IPS-NIHi11 (cell line): ENCODE measurements around the gene PTPRN.

Experiments
- DNase-seq: peaks from one replicate; pipeline ENCODE4 v3.0.0; 2012; ENCODE audit warnings: mixed read lengths, low spot score

PTPRN gene

DNA sequence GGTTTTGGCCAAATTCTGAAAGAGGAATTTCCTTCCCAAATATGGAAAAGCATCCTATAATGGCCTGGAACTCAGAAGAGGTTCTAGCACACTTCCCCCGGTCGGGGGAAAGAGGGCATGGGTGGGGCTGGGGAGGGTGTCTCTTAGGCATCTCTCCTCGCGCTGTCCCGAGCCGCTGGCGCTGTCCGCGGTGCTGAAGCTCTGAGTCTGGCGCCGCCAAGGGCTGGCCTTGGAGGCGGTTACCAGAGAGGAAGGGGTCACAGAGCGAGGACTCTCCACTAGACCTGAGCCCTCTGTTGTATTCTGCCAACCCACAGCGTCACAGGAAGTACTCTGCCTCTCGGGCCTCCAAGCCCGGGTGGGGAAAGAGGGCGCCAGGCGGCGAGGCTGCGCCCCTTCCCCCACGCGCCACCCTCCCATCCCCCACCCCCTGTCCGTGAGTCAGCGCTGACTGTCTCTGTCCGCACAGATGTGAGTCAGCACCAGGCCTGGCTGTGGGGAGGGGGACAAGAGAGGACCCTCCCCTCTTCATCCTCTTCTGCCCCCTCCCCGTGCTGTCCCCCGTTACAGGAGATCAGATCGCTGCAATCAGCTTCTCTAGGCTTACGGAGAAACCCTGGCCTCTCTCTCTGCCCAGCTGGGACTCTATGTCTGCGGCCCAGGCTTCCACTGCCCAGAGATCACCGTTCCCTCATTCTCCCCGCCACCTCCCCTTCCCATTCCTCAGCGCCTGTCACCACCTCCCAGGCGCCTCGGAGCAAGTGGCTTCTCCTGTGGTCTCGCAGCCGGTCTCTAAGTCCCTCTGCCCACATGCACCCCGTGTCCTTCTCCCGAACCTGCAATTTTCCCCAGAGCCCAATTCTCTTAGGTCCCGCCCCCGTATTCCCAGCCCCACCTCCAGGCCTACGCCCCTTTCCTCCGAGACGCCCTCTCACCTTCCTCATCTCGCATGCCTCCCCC, 779 bp downstream of the PTPRN start:
- peak; percentile 89 for DNase-seq

DNA sequence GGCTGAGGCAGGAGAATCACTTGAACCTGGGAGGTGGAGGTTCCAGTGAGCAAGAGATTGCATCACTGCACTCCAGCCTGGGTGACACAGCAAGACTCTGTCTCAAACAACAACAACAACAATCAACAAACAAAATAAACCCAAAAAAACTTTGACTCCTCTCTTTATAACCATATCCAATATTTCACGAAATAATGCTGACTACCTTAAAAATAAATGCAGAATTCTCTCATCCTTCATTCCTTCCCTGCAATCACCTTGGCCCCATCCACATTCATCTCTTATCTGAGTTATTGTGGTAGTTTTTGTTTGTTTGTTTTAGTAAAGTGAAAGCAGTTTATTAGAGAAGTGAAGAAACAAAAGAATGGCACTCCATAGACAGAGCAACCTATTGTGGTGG, 3.2 kb downstream of the PTPRN start:
- no peak for DNase-seq

DNA sequence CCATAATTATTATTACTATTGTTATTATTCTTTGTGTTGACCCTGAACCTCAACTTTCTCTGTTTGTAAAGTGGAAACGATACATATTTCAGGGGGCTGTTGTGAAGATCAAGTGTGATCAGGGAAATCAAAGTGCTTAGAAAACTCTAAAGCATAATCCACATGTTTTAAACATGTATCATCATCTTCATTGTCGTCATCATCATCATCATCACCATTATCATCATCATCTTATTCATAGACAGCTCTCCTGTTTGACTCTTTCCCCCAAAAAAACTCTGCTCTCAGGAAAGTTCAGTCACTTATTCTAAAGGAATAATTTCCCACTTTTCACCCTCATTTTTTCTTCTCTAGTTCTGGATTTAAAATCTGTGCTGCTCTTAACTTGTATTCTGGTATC, 5.0 kb downstream of the PTPRN start:
- no peak for DNase-seq

DNA sequence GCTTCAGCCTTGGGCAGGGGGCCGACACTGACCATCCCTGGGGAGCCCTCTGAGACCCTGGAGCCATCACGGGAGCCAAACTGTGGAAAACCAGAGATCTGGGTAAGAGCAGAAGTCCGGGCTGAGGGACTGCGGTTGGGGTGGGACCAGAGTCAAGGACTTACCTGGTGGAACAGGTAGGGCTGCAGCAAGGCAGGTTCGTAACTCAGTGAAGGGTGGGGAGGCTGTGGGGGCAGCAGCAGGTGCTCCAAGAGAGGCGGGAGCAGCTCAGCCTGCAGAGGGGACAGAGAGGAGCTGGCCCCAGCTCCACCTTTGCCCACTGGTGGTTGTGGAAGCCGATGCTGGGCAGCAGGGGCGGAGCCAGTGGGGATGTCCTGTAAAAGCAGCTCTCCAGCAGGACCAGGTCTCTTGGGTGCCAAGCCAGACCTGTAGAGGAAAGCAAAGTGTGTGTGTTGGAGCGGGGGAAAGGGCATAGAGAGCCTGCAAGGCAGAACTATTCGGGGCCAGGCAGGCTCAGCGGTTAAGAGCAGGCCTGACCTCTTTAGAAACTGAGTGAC, 6.7 kb downstream of the PTPRN start:
- no peak for DNase-seq

DNA sequence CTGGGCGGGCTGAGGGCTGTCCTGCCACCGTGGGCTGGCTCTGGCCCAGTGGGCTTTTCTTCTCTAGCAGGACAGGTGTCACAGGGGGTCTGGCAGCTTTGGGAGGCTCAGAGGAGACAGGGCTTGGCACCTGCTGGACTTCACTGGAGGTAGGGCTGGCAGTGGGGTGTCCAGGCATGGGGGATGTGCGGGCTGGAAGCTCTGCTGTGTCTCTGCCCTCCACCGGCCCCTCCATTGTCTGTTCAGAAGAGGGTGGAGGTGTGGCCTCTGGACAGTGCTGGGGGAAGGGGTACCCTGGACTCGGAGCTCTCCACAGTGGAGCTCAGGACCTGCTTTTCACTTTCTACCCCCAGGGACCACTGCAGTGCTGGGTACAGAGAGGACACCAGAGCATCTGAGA, 9.2 kb downstream of the PTPRN start:
- DNase-seq = no peak

DNA sequence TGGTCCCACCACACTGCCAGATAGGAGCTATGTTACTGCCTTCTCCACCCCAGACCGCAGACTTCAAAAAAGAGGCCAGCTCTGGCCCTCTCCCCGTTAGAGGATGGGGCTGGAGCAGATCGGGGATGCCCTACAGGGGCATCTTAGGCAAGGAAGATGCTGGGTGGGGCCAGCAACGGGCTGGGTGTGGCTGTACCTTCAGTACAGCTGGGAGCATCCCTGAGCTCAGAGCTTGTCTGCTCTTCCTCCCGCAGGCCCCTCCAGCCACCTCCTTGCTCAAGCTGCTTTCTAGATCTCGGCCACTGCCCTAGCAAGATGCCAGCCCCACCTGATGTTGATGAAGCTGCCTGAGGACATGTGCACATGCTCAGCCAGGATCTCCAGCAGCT, 9.8 kb downstream of the PTPRN start:
- no peak for DNase-seq

DNA sequence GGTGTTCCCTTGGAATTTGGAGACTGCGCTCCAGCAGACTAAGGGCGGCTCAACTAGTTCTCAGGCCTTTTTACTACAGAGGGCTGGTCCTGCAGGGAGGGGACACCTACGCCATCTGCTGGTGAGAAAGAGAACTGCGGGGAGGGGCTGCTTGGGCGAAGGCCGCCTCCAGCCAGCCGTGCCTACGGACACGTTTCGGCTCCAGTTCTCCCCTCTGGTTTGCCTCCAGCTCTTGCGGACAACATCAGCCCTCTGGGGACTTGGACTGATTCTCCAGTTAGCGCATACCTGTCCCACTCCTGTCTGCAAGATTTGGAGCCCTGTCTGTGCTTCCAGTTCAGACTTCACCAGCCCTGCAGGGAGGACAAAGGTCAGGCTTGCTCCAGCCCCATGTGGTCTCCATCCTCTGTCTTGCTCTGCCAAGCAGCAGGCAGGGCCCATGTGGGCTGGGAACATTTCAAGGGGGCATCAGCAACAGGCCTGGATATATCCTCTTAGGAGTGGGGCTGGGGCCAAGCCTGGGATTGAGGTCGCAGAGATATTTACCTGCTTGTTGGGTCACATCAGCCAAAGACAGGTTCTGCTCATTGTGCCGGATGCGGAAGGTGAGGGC, 10.3 kb downstream of the PTPRN start:
- DNase-seq = peak; percentile 94

DNA sequence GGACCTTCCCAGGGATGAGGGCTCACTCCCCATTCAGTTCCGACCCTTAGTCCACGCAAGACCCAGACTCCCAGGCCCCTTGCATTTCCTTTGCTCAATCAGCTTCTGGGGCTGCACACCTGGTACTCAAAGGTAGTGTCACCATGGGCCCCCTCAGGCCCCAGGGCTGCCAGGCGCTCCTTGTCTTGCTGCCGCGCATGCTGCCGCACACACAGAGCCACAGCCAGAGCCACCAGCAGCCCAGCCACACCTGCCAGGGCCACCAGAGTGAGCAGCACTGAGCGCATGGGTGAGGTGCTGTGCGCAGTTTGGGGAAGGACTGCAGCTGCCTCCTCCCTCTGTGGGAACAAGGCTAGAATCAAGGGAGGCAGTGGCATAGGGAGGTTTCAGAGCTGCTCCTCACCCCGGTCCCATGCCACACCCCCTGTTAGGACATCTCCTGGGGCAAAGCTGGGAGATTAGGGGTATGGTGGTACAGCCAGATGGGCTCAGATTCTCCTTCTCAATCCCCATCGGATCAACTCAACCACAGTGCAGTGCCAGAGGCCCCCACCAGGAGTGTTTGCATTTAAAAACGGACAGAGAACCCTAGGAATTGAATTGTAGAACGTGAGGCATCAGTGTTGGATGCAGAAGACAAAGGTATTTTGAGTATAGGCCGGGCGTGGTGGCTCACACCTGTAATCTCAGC, 11.3 kb downstream of the PTPRN start:
- no peak for DNase-seq

DNA sequence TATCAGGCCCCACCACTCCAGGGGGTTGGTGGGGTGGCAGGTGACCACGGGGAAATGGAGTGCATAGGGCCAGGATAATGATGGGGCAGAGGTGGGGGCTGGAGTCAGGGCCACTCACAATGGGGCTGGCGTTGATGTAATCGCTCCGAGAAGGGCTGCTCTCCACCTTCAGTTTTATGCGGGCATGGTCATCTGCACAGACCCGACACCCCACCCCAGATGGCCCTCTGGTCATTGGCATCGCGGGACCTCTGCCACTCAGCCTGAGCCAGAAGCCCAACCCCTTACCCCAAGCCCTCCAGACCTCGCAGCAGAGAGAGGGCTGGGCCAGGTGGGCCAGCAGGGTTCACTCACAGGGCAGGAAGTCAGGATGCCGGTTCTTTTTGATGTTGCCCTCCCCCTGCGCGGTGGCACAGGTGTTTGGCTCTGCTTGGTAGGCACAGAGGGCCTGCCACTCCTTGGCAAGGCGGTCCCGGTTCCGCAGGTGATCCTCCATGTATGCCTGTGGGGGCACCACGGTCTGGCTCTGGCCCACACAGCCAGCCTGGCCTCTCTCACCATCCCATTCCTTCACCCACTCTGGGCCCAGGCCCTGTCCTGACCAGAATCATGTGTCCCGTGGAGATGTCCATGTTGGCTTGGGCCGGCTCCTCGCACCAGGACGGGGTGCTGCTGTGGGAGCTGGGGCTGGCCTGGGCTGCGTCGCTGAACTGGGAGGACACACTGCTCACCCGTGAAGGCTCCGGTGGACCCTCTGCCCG, 12.4 kb downstream of the PTPRN start:
- DNase-seq = no peak

DNA sequence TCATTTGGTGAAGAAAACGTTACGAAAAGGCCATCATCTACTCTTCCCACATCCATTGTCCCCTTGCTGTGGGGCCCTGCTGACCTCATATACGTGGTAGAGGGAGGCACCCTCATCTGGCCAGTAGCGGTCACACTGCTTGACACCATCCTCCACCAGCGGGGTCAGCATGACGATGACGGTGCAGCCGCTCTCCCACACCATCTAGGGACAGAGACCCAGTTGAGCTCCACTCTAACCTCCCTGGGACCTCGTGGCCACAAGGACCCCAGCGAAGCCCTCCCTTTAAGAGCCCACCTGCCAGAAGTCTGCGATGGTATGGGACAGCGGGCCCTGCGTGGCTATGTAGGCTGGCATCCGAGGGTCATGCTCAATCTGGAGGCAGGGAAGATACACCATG, 13.1 kb downstream of the PTPRN start:
- DNase-seq = no peak

DNA sequence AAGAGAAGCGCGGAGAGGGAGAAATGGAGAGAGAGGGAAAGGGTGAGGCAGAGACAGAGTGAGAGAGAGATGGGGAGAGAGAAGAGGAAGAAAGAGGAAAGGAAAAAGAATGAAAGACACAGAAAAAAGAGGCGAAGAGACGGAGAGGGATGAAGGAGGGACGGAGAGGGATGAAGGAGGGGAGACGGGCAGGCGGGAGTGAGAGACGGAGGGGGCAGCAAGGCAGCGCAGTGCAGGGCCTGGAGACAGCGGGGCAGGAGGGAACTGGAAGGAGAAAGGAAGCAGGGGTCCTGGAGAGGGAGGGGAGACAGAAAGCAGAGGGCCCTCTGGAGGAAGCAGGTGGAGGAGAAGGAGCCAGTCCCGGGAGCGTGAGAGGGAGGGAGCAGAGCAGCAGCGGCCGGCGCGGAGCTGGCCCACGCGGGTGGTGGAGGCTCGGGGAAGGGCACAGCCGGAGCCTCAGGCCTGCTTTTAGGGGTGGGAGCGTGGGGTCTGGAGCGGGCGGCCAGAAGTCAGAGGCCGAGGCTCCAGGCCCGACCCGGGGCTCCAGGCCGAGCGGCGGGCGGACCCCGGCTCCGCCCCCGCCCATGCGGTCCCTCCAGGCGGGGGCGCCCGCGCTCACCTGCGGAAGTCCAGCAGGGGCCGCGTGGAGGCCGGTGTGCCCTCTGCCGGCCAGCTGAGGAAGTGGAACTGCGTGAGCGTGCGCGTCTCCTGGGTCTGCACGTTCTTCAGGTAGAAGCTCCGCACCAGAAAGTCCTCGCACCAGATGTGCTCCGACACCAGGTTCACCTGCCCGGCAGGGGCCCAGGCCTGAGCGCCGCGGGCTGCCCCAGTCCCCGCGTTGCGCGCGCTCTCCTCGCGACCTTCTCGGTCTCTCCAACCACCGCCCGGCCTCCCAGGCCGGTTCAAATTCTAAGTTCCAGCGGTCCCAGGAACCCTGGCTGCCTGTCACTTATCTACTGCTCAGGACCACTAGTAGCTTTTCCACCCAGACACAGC, 14.5 kb downstream of the PTPRN start:
- DNase-seq = peak; percentile 98

DNA sequence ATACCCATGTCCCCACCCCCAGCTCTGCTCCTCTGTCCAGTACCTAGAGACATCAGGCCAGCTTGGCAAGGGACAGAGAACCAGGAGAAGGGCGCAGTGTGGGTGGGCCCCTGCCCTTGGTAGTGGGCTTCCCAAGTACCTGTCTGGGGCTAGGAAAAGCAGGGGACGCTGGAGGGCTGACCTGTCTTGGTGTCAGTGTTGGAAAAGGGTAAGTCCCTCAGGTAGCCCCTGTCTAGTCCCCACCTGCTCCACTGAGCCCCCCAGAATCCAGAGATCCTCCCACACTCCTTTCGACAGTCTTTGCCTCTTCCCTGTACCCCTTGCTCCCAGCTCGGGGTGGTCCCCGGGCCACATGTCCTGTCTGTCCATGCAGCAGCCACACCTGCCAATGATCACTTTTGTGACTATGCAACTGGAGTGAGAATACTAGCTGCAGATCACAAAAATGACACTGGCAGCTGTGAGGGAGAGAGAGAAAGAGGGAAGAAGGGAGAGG, 15.4 kb downstream of the PTPRN start:
- no peak for DNase-seq

DNA sequence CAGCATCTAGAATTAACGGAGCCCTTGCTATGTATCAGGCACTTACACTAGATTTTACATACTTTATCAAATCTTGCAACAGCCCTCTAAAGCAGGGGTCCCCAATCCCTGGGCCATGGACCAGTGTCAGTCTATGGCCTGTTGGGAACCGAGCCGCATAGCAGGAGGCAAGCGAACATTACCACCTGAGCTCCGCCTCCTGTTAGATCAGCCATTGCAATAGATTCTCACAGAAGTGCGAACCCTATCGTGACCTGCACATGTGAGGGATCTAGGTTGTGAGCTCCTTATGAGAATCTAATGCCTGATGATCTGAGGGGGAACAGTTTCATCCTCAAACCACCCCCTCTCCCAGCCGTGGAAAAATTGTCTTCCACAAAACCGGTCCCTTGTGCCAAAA, 16.6 kb downstream of the PTPRN start:
- no peak for DNase-seq

DNA sequence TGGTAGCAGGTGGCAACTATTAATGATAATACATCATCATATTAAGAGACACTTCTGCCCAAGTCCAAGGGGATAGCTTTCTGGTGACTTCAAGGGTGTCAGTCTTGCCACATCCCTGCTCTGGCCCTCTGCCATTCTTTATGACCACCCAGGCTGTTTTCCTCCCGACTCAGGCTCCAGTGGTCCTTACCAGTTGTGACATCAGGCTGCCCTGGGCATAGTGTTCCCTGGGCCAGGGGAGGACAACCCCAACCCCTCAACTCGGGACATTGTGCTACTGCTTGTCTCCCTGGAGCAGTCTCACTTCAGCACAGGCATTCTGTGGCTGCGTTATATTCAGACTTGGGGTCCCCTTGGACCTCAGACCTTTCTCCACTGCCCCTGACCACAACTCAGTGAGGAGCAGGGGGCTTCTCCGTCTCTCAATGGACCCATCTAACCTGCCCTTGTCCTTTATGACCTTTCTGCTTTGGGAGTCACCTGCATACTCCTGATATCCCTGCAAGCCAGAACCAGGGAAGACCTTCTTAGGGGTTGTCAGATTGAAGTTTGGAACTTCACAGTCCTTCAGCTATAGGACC, 17.2 kb downstream of the PTPRN start:
- no peak for DNase-seq

DNA sequence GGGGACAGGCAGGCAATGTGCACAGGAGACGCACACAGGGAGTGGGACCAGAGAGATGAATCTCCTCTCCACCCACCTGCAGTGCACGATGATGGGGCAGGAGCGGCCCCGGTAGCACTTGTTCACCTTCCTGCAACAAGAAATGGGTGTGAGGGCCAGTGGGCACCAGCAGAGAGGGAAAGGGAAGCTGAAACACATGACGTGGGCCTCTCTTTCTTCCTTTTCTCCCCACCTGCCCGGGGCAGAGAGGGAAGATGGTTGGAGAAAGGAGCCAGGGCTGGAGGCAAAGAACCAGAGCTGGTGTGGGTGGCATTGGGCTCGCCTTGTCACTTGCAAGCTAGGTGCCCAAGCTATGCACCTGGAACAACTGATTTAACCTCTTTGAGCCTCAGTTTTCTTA, 17.8 kb downstream of the PTPRN start:
- DNase-seq = no peak

DNA sequence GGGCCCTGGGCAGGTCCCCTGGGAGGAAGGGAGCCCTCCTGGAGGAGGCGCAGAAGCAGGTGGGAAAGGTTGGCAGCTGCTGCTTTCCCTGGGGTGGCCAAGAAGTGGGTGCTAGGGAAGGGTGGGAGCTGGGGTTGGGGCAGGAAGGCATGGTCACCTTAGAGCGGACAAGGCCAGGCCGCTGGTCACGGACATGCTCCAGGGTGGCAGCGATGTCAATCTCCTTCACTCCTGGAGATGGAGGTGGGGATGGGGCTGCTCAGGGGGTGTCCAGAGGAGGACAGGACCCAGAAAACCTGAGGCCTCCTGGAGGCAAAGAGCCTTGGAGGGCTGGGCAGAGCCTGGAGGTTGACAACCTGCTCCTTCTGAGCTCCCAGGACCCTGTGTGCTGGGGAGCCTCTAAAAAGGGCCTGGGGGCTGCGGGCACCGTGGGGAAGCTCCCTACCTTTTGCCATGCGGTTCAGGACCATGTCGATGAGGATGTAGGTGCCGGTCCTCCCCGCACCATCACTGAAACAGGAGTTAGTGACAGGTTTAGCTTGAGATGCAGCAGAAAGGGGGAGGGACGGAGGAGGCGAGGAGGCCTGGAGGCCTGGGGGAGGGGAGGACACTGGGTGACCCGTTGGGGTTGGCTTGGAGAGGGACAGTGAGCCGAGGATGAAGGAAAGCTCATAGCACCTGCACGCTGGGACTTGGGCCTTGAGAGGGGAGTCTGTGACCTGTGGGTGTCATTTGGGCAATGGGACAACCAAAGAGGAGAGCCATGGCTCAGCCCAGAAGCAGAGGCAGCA, 18.6 kb downstream of the PTPRN start:
- DNase-seq = no peak

DNA sequence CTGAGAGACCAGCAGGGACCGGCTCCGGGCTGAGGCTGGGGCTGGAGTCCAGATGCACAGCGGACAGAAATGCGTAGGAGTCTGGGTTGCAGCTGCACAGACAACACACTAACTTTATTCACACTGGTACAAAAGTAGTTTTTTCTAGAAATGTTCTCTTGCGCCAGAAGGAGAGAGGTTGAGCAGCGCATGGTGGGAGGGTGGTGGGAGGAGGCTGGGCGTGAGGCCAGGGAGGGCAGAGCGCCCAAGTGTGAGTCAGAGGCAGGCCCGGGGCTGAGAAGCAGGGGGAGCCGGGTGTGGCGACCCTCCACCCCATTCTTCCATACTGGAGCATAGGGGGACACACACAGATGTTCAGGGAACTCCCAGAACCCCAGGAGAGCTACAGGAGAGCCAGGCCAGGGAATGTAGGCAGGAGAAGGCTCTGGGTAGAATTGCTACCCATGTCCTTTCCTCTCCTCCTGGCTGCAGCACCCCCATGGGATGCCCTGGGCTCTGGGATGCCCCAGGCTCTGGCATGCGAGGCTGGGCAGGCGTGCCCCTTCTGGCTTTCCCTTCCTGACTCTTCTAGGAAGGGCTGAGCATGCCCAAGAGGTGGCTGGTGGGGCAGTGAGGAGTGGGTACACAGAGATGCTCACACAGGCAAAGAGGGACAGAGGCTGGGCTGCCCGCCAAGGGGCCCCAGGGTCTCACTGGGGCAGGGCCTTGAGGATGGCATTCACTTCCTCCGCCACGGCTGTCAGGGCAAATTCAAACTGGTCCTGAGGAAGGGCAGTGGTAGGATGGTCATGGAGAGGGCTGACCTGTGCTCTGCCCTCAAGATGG, 19.5 kb downstream of the PTPRN start:
- no peak for DNase-seq

DNA sequence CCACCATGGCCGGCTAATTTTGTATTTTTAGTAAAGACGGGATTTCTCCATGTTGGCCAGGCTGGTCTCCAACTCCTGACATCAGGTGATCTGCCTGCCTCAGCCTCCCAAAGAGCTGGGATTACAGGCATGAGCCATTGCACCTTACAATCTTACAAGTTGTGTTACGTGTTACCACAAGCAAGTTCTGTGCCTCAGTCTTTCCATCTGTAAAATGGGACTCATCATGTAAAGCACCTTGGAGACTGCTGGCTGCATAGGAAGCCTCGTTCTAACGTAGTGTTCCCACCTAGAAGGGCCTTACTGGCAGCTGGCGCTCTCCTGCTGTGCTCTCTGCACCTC, 20.0 kb downstream of the PTPRN start:
- no peak for DNase-seq
